Activated CD8-positive, alpha-beta memory T cell treated with anti-CD3 and anti-CD28 coated beads for 4 hours (primary cell): ENCODE measurements around the gene HMGN3.

Experiments used
- DNase-seq, 2 donors: peaks; one replicate each; pipeline ENCODE4 v3.0.0-alpha.2; 2020; ENCODE audit warnings: low read depth in 2 of 2

Gene HMGN3

GRCh38 chr6:79232696-79233462 is 1.6 kb downstream of the HMGN3 start:
- no peak for DNase-seq

DNA sequence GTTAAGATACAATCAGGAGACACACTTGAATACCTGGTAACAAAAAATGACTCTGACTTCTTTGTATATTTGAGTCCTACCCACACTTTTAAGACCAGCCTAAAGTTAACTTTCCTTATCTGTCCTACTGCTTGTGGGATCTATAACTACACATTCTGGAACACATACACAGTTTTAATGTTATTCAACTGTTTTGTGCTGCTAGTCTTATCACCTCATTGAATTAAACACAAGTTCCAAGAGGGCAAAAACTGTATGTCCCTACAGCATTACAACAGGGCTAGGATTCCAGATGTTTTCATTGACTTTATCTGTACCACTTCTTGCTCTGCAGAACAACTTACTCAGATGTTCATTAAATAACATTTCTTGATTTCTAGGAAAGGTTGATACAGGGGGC is 2.8 kb downstream of the HMGN3 start:
- no peak for DNase-seq

DNA sequence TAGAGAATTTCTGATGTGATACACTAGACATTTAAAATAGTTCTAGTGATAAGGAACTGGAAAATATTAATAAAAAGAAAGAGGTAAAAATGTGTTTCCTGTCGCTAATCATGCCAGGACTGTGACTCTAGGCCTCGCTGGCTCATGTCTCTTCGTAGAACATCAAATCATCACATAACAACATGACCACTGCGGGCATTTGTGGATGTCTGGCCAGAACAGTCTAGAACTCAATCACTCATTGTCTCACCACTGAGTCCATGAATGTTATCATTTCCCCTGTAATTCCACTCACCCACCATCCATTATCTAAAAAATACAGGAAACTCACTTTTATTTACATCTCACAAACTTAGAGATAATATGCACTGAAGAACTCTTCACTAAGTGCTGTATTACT is 3.4 kb downstream of the HMGN3 start:
- DNase-seq: no peak

- DNase-seq: no peak
These were observed 4.3 kb downstream of the HMGN3 start for GRCh38 chr6:79230149-79230548.

GRCh38 chr6:79227445-79227844 is 7.0 kb downstream of the HMGN3 start:
- DNase-seq: no peak

DNA sequence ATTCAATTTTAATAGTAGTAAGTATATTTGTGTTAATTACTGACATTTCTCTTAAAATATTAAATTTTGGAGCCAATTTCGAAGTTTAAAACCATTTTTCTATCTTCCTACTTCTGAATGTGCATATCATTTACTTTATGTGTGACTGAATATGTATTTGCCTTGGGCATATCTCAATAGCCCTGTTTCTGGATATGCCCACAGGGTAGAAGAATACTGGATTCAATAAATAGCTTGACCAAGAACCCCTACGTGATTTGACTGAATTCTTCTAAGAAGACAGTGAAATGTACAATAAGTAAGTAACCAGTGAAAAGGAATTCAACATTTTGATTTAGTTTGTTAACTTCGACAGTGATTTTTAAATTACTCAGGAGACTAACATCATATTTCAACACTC is 7.8 kb downstream of the HMGN3 start:
- DNase-seq: no peak

DNA sequence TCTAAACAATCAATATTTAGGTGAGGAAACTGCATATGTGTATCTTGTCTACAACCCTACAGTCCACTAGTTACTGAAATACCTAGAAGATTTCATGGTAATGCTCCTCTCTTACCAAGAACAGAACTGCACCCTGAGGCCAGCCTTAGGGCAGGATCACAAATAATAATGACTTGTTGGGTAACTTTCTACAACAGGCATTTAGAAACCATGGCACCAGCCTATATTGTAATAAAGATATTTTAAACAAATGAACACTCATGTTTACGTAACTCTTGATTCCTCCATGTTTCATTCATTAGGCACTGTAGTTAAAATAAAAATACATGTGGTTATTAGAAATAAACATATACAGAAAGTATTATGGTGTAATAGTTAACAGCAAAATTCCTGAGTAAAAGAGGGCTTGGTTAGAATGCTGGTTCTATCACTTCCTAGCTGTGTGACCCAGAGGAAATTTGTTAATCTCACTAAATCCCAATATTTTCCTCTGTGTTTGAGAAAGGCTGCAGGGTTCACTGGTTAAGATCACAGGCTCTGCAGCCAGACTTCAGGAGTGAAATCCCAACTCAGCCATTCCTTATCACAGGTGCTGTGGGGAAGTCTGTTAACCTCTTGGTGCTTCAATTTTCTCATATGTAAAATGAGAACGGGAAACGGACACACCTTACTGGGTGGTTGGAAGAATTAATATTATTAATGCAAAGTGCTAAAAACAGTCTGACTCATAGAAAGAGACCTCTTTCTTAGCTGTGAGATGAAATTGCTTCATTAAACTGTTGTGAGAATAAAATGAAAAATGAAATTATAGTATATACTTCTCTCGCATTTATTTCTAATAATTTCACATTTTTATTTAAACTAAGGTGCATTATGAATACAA is 8.5 kb downstream of the HMGN3 start:
- DNase-seq: no peak

- no peak for DNase-seq
These were observed 10.7 kb downstream of the HMGN3 start for GRCh38 chr6:79223611-79224404.

GRCh38 chr6:79215213-79215824 is 19.2 kb downstream of the HMGN3 start:
- DNase-seq: no peak

DNA sequence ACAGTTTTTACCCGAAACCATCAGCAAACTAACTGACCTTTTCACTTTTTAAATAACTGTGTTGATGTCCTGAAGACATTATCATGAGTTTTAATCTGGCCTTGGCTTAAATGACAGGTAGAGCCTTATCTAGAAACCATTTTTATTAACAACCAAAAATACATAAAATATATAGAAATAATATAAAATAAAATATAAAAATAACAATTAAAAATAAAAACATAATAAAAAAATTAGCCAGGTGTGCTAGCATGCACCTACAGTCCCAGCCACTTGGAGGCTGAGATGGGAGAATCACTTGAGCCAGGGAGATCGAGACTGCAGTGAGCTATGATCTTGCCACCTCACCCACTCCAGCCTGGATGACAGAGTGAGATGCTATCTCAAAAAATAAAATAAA is 21.6 kb downstream of the HMGN3 start:
- no peak for DNase-seq

GRCh38 chr6:79208816-79209215 is 25.7 kb downstream of the HMGN3 start:
- no peak for DNase-seq

GRCh38 chr6:79203753-79204253 is 30.7 kb downstream of the HMGN3 start:
- no peak for DNase-seq

DNA sequence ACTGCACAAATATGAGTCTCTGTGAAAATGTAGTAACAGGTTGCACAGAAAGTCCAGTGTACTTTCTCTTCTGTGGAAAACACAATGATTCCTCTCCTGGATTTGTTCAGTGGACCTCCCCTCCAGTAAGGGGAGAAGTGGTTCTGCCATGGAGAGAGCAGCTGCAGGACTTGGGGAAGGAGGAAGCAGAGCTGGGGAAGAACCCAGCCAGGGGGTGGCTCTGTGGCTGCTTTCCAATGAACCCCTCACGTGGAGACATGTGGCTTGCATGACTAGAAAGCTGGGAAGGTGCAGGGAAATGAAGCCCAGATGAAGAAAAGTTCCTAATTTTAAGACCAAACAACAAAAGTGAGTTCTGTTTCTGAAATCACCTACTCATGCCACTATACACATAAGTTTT is 31.9 kb downstream of the HMGN3 start:
- no peak for DNase-seq

DNA sequence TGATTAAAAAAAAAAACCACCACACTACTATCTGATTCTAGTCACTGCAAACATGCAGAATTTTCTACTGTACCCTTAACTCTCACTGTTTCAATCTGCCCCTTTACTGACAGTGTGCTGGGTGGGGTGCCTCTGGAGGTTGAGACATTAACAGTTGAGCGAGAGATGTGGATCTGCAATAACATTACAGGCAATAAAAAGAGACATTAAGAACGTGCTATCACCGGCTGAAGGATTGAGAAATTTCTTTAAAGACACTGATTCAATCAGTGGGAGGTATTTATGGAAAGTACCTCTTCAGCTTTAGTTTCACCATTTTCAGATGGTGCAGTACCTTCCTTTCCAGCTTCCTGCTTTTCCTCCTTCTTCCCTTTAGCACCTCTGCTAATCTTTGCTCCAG is 32.5 kb downstream of the HMGN3 start:
- DNase-seq: no peak

- no peak for DNase-seq
These were observed 33.3 kb downstream of the HMGN3 start for GRCh38 chr6:79201143-79201542.

DNA sequence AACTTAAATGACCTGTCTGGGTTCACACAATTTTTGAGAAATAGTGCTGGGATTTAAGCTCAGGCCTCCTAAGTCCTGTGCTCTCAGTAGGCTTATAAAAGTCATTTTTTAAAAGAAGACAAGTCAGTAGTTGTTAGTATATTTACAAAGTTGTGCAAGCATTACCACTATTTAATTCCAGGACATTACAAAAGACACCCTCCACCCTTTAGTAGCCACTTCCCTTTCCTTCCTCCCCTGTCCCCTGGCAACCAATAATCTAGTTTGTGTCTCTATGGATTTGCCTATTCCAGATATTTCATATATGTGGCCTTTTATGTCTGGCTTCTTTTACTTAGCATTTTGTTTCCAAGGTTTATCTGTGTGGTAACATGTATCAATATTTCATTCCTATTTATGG is 37.6 kb downstream of the HMGN3 start:
- no peak for DNase-seq

- DNase-seq: no peak
These were observed 40.5 kb downstream of the HMGN3 start for GRCh38 chr6:79193971-79194370.

GRCh38 chr6:79189760-79190350 is 44.6 kb downstream of the HMGN3 start:
- no peak for DNase-seq

DNA sequence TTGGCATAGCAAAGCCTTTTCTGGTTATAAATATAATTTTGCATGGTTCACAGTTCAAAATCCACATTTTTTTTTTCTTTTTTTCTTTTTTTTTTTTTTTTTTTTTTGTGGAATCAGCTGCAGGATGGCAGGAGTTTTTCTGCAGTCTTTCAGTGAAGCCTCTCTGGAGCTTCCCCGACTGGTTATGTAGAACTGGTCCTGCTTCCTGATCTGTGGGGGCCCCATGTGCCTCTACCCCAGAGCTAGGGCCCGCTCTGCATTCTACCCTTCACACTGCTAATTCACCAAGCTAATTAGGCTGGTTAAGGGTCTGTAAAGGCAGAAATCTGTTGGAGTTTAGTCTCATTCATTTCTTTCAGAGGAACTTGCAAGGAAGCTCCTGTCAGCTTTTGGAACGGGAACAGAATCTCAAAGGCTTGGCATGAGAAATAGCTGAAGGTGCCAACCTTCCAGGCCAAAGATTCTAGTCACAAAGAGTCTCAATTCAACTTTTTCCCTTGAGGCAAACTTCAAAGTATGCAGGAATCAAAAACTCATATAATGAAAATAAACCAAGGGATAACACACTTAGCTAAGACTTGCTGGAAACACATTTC is 45.5 kb downstream of the HMGN3 start:
- no peak for DNase-seq

GRCh38 chr6:79188107-79188506 is 46.4 kb downstream of the HMGN3 start:
- DNase-seq: no peak

DNA sequence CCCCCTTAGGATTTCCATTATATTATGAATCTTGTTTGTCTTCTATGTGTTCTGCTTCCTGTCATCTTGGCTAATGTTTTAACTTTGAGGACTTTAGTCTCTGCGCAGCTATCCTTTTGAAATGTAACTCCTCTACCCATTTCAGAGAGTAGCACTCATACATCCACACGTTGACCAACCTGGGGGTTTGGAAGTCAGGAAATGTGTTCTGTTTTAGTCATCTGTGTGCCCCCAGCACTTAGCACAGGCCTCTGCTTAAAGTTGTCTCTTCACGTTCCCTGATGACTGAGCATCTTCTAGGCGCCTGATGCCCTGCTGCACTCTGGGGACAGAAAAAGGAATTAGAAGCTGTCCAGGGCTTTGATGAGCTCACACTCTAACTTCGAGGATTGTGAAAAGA is 47.9 kb downstream of the HMGN3 start:
- no peak for DNase-seq
